Neural cell (in vitro differentiated cells): ENCODE results near the gene KRTAP20-1.

ENCODE experiments used
- CTCF ChIP-seq: fragments of 450-650 bp; IDR thresholded peaks from 2 replicates; pipeline ENCODE4 v1.5.1; 2014; ENCODE audit warnings: antibody characterized with exemption, mild to moderate bottlenecking, moderate library complexity; ENCODE audit not compliant: poor library complexity, severe bottlenecking
- POLR2AphosphoS5 ChIP-seq: IDR thresholded peaks from 2 replicates; pipeline ENCODE4 v1.6.1; 2012

- TF ChIP-seq CTCF = no peak
- TF ChIP-seq POLR2AphosphoS5 = no peak
These were observed 36.9 kb upstream of the KRTAP20-1 start for GRCh38 chr21:30579346-30579745.
